ENCODE results near the gene STYXL2.

Gene STYXL2

GRCh38 chr1:167110586-167110985 is 16.7 kb downstream of the STYXL2 start:
- DNase-seq (ENCODE audit: low read depth): no peak

GRCh38 chr1:167111868-167112709 is 18.2 kb downstream of the STYXL2 start:
- no peak for DNase-seq (ENCODE audit: low read depth)

GRCh38 chr1:167114725-167115124 is 20.9 kb downstream of the STYXL2 start:
- no peak for DNase-seq (ENCODE audit: low read depth)

GRCh38 chr1:167115655-167116054 is 21.8 kb downstream of the STYXL2 start:
- no peak for DNase-seq (ENCODE audit: low read depth)

GRCh38 chr1:167116174-167116573 is 22.3 kb downstream of the STYXL2 start:
- DNase-seq (ENCODE audit: low read depth): no peak

GRCh38 chr1:167117225-167117624 is 23.4 kb downstream of the STYXL2 start:
- DNase-seq (ENCODE audit: low read depth): no peak

GRCh38 chr1:167118188-167118587 is 24.3 kb downstream of the STYXL2 start:
- DNase-seq (ENCODE audit: low read depth): no peak

GRCh38 chr1:167119696-167120095 is 25.8 kb downstream of the STYXL2 start:
- DNase-seq (ENCODE audit: low read depth): no peak

GRCh38 chr1:167120899-167121298 is 27.0 kb downstream of the STYXL2 start:
- no peak for DNase-seq (ENCODE audit: low read depth)

GRCh38 chr1:167121375-167122120 is 27.7 kb downstream of the STYXL2 start:
- peak; percentile 9 for DNase-seq (ENCODE audit: low read depth)

- no peak for DNase-seq (ENCODE audit: low read depth)
Observed at GRCh38 chr1:167122121-167122480, 28.2 kb downstream of the STYXL2 start.

GRCh38 chr1:167122568-167122967 is 28.7 kb downstream of the STYXL2 start:
- DNase-seq (ENCODE audit: low read depth): no peak

- DNase-seq (ENCODE audit: low read depth): no peak
Observed at GRCh38 chr1:167126317-167126716, 32.4 kb downstream of the STYXL2 start.

- no peak for DNase-seq (ENCODE audit: low read depth)
Observed at GRCh38 chr1:167126811-167127210, 32.9 kb downstream of the STYXL2 start.

GRCh38 chr1:167127236-167127635 is 33.4 kb downstream of the STYXL2 start:
- no peak for DNase-seq (ENCODE audit: low read depth)

- no peak for DNase-seq (ENCODE audit: low read depth)
Observed at GRCh38 chr1:167127661-167128060, 33.8 kb downstream of the STYXL2 start.

- DNase-seq (ENCODE audit: low read depth): no peak
Observed at GRCh38 chr1:167128261-167129227, 34.7 kb downstream of the STYXL2 start.

- no peak for DNase-seq (ENCODE audit: low read depth)
Observed at GRCh38 chr1:167130829-167131510, 37.1 kb downstream of the STYXL2 start.

GRCh38 chr1:167132301-167133010 is 38.6 kb downstream of the STYXL2 start:
- no peak for DNase-seq (ENCODE audit: low read depth)

GRCh38 chr1:167135281-167135840 is 41.5 kb downstream of the STYXL2 start:
- no peak for DNase-seq (ENCODE audit: low read depth)

- DNase-seq (ENCODE audit: low read depth): no peak
Observed at GRCh38 chr1:167136191-167136614, 42.3 kb downstream of the STYXL2 start.
